NCI-H748 (cell line): ENCODE results near the gene CACYBP.

ENCODE experiments used
- DNase-seq: peaks from one replicate; lab custom pipeline; 2025; ENCODE audit not compliant: unreplicated experiment; lab: John Stamatoyannopoulos, UW

The CACYBP gene, protein sequence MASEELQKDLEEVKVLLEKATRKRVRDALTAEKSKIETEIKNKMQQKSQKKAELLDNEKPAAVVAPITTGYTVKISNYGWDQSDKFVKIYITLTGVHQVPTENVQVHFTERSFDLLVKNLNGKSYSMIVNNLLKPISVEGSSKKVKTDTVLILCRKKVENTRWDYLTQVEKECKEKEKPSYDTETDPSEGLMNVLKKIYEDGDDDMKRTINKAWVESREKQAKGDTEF

DNA sequence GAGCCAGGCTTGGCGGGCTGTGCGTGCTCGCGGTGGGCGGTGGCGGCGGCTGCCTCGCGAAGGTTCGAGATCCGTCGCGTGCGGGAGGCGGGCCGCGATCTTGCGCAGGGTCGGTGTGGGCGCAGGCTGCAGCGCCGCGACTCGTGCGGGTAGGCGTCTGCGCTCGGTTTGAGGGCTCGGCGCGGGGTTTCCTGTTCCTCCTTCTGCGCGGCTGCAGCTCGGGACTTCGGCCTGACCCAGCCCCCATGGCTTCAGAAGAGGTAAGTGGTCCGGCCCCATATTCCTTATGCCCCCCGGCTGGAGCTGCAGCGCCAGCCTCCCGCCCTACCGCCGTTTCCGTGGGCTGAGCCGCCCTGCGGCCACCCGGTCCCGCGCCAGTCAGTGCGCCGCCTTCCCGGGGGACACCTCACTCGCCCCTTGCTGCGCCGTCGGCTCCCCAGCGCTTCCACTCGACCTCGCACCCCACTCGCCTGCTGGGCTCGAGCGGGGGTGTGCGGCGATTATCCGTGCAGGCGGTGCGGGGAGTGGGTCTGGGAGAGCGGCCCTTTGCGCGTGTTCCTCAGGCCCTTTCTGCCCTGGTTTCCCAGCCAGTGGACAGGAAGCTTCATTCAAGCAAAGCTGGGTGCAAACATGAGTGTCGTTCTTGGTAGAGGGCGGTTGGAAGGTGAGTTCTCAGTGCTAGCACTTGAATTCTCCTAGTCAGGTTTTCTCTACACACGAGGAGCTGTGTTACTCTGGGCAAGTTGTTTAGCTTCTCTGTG lies at the start of gene CACYBP:
TSS of gene CACYBP (plus strand) at position 12 of the 761 bp plus-strand sequence. CDS start at position 246, 234 bp downstream.
- peak; percentile 49 for DNase-seq

DNA sequence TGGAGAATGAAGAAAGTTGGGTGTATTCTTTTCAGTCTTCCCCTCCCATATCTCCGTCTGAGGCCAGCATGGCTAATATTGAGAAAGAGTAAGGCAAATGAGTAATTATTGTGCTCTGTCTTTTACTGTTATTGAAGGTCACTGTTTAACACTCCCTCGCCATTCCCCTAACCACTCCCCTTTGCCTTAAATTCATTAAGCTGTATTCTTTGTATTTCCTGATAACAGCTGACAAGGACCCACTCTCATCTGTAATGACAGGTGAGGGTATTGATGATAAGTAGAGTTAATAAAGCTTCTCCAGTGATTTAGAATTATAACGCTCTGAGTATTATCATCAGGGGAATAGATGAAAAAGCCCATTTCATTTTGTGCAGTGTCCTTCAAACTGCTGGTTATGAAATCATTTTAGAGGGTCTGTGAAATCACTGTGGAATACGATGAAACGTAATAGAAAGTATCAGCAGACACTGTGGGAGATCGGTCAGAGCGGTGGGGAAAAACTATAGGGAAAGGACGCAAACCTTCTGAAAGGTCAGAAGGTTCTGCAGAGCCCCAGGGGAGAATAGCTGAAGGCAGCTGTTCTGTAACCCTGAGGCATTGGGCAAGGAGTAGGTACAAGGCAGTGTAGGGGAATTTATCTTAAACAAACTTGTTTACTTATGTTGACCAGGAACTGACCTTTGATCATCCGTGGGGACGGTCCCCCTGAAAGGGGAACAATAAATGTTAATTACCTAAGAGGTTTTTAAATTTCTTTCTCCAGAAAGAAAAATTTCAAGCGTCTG lies 46.3 kb upstream of the CACYBP start:
- DNase-seq, result peak; percentile 56

DNA sequence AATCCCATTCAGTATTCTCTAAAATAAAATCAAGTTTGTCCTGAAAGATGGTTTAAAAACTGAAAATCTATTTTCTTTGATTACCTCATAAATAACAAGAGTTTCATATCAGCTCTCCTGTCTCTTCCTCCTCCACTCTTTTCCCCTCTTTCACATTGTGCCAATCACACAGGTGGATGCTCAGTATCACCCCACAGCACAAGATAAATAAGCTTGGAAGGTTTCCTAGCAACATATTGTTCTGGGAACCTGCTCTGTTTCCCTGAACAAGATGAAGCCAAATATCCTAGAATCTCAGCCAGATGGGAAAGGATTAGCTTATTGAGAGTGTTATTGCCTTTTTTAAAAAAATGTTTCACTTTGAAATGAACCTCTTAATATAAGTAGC lies 45.7 kb upstream of the CACYBP start:
- DNase-seq, result peak; percentile 94

DNA sequence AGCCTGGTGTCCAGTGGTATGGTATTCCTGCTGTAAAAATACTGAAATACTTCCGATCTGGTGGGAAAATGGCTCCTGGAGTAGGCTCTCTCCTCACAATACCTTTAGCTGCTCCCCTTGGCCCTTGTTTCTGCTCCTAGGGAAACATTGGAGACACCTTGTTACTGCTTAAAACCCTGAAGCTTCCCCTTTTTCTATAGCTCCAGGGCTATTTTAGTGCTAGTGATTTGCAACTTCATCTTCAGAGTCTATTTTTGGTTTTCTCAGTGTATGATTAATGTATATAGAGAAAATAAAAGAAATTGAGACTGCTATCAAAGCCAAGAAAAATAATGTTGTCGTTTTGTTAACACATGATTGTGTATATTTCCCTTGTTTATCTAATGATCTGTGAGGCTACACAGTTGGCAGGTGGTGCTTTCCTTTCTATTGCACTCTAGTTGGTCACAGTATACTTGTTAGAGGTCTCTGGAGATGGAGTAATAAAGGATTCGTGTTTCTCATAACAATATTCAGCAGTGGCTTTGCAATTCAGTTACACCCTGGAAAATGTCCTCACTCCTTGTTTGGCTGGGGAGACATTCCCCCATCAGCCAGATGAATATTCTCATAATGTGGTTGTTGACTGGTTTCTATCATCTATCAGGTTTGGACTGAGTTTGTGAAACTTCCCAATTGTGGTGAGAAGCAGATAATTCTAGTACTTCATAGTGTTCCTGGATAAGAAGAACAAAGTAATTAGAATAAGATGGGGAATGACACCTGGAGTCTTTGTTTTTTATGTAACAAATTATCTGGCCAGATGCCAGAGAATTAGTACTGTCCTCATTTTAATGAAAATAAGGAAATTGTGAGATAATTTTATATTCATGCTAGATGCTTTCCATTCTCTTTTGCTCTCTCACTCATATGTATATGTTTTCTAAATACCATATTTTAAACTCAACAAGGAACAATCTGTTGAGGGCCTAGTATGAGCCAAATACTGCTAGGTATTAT lies 44.8 kb upstream of the CACYBP start:
- DNase-seq, result peak; percentile 81

DNA sequence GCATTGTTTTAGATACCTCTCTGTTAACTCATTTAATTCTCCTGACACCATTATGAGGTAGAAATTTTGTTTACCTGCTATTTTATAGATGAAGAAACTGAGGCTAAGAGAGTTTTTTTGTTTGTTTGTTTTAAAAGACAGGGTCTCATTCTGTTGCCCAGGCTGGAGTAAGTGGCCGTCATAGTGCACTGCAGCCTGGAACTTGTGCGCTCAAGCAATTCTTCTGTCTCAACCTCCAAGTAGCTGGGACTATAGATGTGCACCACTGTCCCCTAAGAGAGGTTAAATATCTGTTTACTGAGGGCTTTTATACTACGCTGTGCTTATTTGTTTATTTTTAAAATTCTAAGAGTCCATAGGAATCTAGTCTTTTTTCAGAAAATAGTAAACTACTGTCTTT lies 43.7 kb upstream of the CACYBP start:
- no peak for DNase-seq

DNA sequence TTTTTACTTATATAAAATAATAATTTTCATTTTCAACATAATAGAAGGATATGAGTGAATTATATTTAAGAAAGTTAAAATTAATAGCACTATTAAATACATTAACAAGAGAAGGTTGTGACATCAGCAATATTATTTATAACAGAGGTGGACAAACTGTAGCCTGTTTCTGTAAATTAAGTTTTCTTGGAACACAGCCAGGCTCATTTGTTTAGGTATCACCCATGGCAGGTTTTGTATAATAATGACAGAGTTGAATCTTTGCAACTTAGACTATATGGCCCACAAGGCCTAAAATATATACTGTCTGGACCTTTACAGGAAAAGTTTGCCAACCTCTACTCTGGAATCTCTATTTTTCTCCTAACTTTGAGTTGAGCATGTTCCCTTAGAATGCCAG lies 42.8 kb upstream of the CACYBP start:
- no peak for DNase-seq

DNA sequence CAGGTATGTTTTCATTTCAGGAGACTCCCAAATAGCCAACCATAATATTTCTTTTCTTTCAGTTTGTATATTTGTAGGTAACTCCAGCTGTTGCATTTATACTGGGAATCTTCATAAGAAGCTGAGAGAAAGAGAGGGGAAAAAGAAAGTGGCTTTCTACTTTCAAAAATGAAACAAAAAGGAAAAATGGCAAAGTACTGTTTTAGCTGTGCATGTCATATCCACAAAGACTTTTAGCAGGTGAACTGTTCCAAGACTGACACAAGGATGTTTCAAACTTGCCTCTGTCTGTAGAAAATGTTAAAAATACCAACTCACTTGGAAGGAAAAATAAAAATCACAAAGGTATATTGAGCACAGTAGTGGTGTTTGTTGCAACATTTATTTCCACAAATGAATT lies 41.9 kb upstream of the CACYBP start:
- no peak for DNase-seq

DNA sequence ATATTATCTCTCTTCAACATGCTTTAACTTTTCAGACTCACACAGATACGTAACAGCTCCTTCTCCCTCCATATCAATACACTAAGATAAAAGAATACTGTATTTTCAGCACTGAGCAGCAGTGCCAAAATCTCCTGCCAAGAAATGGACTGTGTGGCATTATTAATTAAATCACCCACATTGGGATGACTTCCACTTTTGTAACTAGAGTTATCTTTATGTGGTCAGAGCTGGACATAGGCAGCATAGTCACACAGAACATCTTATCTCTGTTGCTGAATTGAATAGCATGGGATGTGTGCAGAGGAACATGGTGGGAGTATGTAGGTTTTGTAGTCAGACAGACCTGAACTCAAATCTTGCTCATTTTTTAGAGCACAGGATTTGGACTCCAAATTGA lies 41.4 kb upstream of the CACYBP start:
- DNase-seq, result no peak

DNA sequence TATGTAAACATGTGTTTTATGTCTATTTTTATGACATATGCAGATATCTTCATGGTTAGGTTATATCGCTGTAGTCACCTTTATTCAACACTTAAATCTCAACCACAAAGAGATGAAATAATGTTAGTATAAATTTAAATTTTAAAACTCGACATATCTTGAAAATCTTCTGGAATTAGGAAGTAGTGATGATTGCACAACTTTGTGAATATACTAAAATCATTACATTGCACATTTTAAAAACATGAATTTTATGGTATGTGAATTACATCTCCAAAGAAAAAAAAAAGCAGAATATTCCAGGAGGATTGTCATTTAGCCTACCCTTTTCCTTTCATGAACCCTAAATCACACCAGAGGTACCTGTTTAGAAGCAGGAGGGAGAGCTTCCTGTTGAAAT lies 39.4 kb upstream of the CACYBP start:
- DNase-seq, result no peak

DNA sequence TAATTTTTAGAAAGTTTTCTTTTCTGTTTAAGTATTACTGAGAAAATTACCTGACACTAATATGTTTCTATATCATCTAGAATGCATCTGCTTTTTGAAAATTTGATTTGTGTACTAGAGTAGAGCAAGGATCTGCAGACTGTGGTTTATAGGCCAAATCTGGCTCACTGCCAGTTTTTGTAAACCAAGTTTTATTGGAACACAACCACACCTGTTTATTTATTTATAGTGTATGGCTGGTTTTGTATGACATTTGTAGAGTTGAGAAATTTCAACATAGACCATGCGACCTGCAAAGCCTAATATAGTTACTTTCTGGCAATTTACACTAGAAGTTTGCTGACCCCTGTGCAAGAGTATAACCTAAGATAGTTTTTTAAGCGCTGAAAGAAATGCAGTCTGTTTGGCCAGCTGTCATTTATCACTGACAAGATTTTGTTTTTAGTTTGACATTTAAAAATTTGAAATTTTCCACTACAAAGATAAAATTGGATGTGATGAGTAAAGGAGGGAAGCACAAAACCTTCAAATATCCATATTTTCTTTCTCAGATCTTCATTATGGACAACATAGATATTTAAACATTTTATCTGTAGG lies 36.1 kb upstream of the CACYBP start:
- peak; percentile 4 for DNase-seq

DNA sequence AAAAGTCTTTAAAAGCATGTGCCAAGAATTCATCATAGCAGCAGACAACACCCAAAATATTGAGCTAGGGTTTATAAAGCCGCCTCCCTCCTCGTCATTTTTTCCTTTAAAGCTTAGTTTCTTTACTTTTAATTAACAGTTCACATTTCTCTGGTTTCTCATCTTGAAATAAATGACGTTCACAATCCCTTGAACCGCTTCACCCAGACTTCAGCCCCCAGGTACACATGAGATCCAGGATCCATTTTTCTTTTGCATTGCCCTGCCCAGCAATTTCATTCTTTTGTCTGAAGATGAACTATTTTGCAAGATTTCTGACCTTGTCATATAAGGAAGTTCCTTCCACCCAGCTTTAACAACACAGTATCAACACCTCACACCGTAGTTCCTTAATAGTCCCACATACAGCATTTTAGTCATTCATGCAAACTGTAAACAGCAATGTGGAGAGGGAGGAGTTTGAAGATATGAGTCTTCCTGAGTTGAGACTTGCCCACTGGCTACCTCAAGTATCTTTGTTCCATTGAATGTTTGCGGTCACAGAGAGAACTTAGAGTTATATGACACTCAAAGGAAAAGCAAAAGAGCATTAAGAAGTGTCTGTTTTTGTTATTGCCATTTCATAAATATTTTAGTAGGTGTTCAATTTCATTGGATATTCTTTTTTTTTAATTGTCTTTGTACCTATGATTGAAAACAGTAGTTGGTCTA lies 35.3 kb upstream of the CACYBP start:
- DNase-seq, result no peak

DNA sequence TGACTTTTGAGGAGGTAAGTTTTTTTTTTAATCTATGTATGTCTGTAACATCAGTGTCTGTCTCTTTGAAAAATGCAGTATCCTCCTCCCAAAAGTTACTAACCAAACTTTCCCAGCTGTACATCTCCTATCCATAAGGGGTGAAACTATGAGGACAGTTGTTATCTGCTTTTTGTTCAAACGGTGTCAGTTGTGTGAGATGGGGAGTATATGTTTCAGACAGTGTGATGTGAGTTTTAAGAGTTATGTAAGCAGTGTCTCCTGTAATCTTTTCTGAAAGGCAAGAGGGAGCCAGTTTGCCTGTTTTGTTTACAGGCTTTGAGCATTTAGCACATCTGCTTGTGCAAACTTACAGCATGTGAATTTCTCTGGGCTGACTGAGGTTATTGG lies 34.8 kb upstream of the CACYBP start:
- DNase-seq, result no peak

DNA sequence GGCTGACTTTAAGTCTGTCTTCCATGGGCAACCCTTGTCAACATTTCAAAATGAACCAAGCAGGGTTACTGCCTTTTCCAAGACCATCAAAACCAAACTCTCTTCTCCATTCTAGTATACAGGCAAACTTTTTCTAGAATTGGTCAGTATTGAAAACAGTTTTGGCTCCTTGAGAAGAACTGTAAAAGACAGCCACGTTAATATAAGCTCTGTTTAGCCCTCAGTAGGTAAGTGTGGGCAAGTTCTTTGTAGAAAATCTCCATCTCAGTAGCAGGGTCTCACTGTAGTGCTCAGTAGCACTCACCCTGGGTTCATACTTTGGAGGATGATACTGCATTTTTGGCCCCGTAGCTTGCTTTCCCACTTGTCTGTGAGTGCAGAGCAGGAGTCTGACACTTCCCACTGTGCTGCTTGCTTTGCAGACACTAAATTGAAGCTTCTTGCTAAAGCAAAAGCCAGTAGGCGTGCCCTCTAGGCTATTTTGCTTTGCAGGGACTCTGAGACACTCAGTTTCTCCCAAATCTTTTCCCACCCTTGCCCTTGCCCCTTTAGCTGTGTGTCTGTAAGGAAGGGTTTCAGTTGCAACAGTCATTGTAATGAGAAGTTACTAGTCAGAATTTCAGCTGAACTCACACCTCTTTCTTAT lies 34.3 kb upstream of the CACYBP start:
- no peak for DNase-seq

DNA sequence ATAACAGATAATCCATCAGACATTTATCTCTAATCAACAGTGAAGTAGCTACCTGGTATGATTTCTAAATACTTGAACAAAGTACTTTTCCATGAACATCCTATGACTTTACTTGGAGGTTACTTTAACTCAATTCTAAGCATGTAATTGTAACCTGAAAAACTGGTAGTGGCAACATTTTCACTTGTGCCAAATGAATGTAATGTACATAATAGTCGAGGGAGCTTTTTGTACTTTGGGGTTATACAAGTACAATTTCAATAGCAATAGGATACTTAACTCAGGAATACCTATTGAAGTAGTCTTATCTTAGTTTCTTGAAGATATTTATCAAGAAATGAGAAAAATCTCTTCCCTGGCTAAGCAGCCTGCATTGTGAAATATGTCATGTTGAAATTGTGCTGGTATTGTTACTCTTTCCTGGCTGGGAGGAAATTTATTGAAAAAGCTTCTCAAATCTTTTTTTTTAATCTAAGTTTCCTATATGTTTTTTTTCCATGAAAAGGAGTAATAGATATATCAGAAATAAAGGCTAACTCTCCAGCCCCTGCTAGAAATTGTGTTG lies 33.7 kb upstream of the CACYBP start:
- DNase-seq, result no peak

DNA sequence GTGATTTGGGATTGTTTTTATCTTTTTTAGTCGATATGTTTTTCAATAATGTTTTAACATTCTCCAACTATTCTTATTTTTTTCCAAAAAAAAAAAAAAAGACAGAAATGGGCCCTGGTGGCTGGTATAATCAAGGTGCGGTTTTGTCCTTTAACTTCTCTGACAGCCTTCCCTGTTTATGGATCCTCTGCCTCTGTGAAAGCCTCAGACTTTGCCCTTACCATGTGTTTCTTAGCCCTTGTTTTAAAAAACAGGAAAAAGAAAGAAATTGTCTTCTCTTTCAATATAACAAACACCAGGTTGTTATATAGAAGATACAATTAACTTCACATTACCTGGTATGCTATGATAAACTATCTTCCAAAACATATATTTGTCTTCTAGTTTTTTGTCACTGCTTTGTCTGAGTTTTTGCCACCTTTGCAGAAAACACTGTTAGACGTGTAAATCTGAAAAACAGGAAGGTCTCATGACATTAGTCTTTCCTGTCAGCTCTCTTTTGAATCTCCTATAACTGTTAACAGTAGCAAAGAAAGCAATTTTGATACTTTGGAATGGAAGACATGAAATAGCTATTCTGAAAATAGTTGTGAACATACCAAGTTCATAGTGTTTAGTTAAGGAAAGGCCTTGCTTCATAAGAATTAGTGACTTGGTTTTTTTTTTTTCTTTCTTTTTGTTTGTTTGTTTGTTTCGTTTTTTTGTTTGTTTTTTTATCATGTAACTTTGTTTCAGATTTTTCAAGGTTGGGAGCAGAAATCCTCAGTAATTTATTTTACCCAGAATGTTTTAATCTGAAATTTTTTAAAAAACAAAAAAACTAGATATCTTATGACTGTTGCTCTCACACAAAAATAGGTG lies 31.7 kb upstream of the CACYBP start:
- no peak for DNase-seq

DNA sequence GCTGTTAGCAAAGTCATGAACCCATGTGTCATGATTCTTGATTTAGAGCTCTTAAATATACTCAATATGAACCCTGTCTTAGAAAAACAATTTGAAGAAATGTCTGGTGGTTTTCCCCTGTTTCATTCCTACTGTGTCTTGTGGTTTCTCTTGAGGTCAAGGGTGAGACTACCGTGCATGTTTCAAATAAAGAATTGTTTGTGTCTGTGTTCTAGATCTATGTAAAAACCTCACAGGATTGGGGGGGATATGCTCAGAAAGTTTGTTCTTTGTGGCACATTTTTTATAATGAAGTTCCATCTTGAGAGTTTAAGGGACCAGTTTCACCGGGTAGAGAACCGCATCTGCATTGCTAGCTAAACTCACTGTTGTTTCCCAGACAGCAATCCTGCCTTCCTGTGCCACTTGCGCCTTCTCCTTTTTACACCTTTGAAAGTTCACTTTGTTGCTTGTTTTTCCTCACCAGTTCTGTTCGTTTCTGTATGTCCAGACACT lies 30.9 kb upstream of the CACYBP start:
- DNase-seq, result no peak

DNA sequence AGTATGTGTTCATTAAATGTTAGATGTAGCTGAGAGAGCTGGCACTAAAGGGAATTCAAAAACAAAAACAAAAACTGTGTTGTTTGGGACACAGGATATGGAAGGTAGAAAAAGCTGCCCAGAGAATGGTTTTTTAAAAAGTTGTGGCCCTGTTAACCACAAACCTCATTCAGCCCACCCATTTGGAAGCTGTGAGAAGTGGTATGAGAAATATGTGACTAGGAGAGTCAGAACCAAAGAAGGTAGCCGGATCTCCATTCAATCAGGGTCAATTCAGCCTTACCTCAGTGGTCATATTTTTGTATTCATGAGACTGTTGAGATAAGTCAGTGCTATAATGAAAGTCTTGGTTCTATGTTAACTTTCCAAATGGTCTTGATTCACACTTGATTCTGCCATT lies 29.8 kb upstream of the CACYBP start:
- DNase-seq, result no peak

DNA sequence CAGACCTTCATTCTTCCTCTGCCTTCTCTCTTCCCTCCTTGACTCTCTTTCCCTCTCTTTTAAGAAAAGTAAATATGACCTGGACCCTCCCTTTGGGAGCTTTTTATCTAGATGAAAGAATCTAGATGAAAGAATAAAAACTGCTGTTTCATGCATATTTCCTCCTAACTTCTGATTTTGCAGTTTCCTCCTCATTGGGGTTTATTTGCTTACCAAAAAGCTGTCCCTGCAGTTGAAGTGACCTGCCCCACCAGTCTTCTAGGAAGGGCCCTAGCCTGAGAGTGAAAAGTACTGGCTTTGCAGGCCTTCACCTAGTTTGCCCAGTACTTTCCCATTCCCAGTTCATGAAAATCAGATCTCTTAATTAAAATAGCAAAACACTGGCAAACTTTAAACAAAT lies 28.3 kb upstream of the CACYBP start:
- no peak for DNase-seq
